ENCODE measurements around the gene SPATS2L.

SPATS2L gene

GRCh38 chr2:200266406-200266805, 40.1 kb upstream of the SPATS2L start:
- Histone ChIP-seq H4K20me1 (ENCODE audit: low read depth, low read length) (no peaks in the 10 kb centered on the region), H3F3A (ENCODE audit: insufficient read depth) (no peaks in the 10 kb centered on the region), H3K9ac (ENCODE audit: low read length) (no peak overlapping the region), H3K27ac (ENCODE audit: low read depth, low read length) (no peak overlapping the region), H3K27me3 (ENCODE audit: low read length) (no peaks in the 10 kb centered on the region), H2AFZ (ENCODE audit: low read depth, low read length, severe bottlenecking) (no peak overlapping the region), H3K4me3 (ENCODE audit: insufficient read depth, low read length, poor library complexity, severe bottlenecking) (no peak overlapping the region), H3K36me3 (ENCODE audit: low read length) (no peaks in the 10 kb centered on the region), H3K79me2 (ENCODE audit: insufficient read depth, low read length) (no peaks in the 10 kb centered on the region), H3K9me2 (replicated peaks; ENCODE audit: insufficient read depth, low read length) (no peaks in the 10 kb centered on the region), H3K9me3 (ENCODE audit: insufficient read depth, low read length) (no peaks in the 10 kb centered on the region), H3K4me2 (ENCODE audit: low read depth, low read length, poor library complexity, severe bottlenecking) (no peak overlapping the region)
- TF ChIP-seq EZH2phosphoT487 (conservative IDR thresholded peaks at IDR 0.05; ENCODE audit: low read length), result no peak
- TF ChIP-seq CTCF (IDR thresholded peaks at IDR 0.05; ENCODE audit: insufficient read depth, low read length, poor library complexity, severe bottlenecking), result no peak

- TF ChIP-seq CTCF (IDR thresholded peaks at IDR 0.05; ENCODE audit: insufficient read depth, low read length, poor library complexity, severe bottlenecking) (no peak), EZH2phosphoT487 (conservative IDR thresholded peaks at IDR 0.05; ENCODE audit: low read length) (no peak)
- Histone ChIP-seq H3K27me3 (ENCODE audit: low read length) (no peaks in the 10 kb centered on the region), H3K79me2 (ENCODE audit: insufficient read depth, low read length) (no peaks in the 10 kb centered on the region), H3K9me3 (ENCODE audit: insufficient read depth, low read length) (no peaks in the 10 kb centered on the region), H4K20me1 (ENCODE audit: low read depth, low read length) (no peaks in the 10 kb centered on the region), H3K4me3 (ENCODE audit: insufficient read depth, low read length, poor library complexity, severe bottlenecking) (no peak overlapping the region), H2AFZ (ENCODE audit: low read depth, low read length, severe bottlenecking) (no peak overlapping the region), H3K4me2 (ENCODE audit: low read depth, low read length, poor library complexity, severe bottlenecking) (no peak overlapping the region), H3K9me2 (replicated peaks; ENCODE audit: insufficient read depth, low read length) (no peaks in the 10 kb centered on the region; the same call in 1 of the 2 replicates), H3F3A (ENCODE audit: insufficient read depth) (no peaks in the 10 kb centered on the region), H3K36me3 (ENCODE audit: low read length) (no peaks in the 10 kb centered on the region), H3K27ac (ENCODE audit: low read depth, low read length) (no peak overlapping the region), H3K9ac (ENCODE audit: low read length) (no peak overlapping the region)
These were observed 39.1 kb upstream of the SPATS2L start for GRCh38 chr2:200267350-200267749.

- no peaks in the 10 kb centered on the region for H3K9me3 ChIP-seq (ENCODE audit: insufficient read depth, low read length)
- no peak for TF ChIP-seq CTCF (IDR thresholded peaks at IDR 0.05; ENCODE audit: insufficient read depth, low read length, poor library complexity, severe bottlenecking)
- TF ChIP-seq EZH2phosphoT487 (conservative IDR thresholded peaks at IDR 0.05; ENCODE audit: low read length), result no peak
- no peak overlapping the region for H2AFZ ChIP-seq (ENCODE audit: low read depth, low read length, severe bottlenecking)
- no peak overlapping the region for H3K9ac ChIP-seq (ENCODE audit: low read length)
- no peaks in the 10 kb centered on the region for H3F3A ChIP-seq (ENCODE audit: insufficient read depth)
- H3K27ac ChIP-seq (ENCODE audit: low read depth, low read length), result no peak overlapping the region
- no peaks in the 10 kb centered on the region; the same call in 1 of the 2 replicates for H3K9me2 ChIP-seq (replicated peaks; ENCODE audit: insufficient read depth, low read length)
- no peak overlapping the region for H3K4me2 ChIP-seq (ENCODE audit: low read depth, low read length, poor library complexity, severe bottlenecking)
- H4K20me1 ChIP-seq (ENCODE audit: low read depth, low read length), result no peaks in the 10 kb centered on the region
- H3K79me2 ChIP-seq (ENCODE audit: insufficient read depth, low read length), result no peaks in the 10 kb centered on the region
- H3K27me3 ChIP-seq (ENCODE audit: low read length), result no peaks in the 10 kb centered on the region
- no peaks in the 10 kb centered on the region for H3K36me3 ChIP-seq (ENCODE audit: low read length)
- no peak overlapping the region for H3K4me3 ChIP-seq (ENCODE audit: insufficient read depth, low read length, poor library complexity, severe bottlenecking)
These were observed 35.8 kb upstream of the SPATS2L start for GRCh38 chr2:200270732-200271131.
